ENCODE data around the gene WDR54. TPM values are rescaled to one million over a fixed set of nuclear protein-coding genes. Genes with fewer than 3 reads are reported as not detected.

WDR54 gene
- total and polyA plus RNA-seq, 11 donors, result 1.4 to 6.5 (median 3.0) TPM

GRCh38 chr2:74447230-74447999 lies 25.9 kb downstream of the WDR54 start:
- Histone ChIP-seq H3K27ac (no peak overlapping the region), H3K4me1 (peaks cover 0 to 9% (median 0%) of the 10 kb centered on the region in 12 donors), H3K4me3 (no peak overlapping the region), H3K27me3 (peaks cover 0 to 8% (median 0%) of the 10 kb centered on the region in 9 donors), H3K9me3 (no peaks in the 10 kb centered on the region), H3K36me3 (no peaks in the 10 kb centered on the region)
- intact Hi-C loops (cut with DNase I), result no loop called here
- no peak for ATAC-seq
- DNase-seq, result no peak
- WGBS, 4 donors, result 87 to 91% (median 89%) methylated on average over 5 of the region's 5 CpGs
- TF ChIP-seq, protein P1, sequence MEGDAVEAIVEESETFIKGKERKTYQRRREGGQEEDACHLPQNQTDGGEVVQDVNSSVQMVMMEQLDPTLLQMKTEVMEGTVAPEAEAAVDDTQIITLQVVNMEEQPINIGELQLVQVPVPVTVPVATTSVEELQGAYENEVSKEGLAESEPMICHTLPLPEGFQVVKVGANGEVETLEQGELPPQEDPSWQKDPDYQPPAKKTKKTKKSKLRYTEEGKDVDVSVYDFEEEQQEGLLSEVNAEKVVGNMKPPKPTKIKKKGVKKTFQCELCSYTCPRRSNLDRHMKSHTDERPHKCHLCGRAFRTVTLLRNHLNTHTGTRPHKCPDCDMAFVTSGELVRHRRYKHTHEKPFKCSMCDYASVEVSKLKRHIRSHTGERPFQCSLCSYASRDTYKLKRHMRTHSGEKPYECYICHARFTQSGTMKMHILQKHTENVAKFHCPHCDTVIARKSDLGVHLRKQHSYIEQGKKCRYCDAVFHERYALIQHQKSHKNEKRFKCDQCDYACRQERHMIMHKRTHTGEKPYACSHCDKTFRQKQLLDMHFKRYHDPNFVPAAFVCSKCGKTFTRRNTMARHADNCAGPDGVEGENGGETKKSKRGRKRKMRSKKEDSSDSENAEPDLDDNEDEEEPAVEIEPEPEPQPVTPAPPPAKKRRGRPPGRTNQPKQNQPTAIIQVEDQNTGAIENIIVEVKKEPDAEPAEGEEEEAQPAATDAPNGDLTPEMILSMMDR (IDR thresholded peaks at IDR 0.05), result no peak
- no peak for TF ChIP-seq POLR2A (IDR thresholded peaks at IDR 0.05)

DNA sequence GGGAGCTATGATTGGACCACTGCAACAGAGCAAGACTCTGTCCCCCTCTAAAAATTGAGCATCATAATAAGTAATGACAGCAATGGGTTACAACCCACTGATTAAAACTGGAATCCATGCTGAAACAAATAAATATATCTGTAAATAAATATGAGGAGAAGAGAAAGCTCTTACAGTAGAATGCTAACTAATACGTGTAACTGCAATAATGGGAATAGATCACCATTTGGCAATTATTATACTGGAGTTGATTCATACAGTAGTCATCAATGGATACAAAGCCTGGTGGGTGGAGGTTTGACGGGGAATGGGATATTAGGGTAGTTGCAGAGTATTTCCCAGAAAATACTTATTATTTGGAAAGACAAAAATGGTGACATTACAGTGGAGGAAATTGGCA lies 27.2 kb downstream of the WDR54 start:
- H3K36me3 ChIP-seq, result no peaks in the 10 kb centered on the region
- no peak for DNase-seq
- H3K27ac ChIP-seq, result no peak overlapping the region
- H3K27me3 ChIP-seq, result peaks cover 0 to 2% (median 0%) of the 10 kb centered on the region in 9 donors
- intact Hi-C loops (cut with DNase I), result no loop called here
- no peak overlapping the region for H3K4me3 ChIP-seq
- peaks cover 0 to 9% (median 0%) of the 10 kb centered on the region in 12 donors for H3K4me1 ChIP-seq
- no peaks in the 10 kb centered on the region for H3K9me3 ChIP-seq
- WGBS, 4 donors, result 81 to 88% (median 86%) methylated on average over 2 of the region's 2 CpGs
- no peak for TF ChIP-seq POLR2A (IDR thresholded peaks at IDR 0.05)
- TF ChIP-seq, protein P1 (IDR thresholded peaks at IDR 0.05), result no peak
- no peak for ATAC-seq

GRCh38 chr2:74450570-74451190 lies 29.1 kb downstream of the WDR54 start:
- H3K9me3 ChIP-seq, result no peaks in the 10 kb centered on the region
- intact Hi-C loops (cut with DNase I), result no loop called here
- no peak overlapping the region for H3K27ac ChIP-seq
- no peak overlapping the region for H3K4me3 ChIP-seq
- no peak for TF ChIP-seq POLR2A (IDR thresholded peaks at IDR 0.05)
- TF ChIP-seq, protein P1 (IDR thresholded peaks at IDR 0.05), result no peak
- H3K27me3 ChIP-seq, result no peaks in the 10 kb centered on the region
- DNase-seq (no peak), ATAC-seq (no peak)
- H3K36me3 ChIP-seq, result no peaks in the 10 kb centered on the region
- H3K4me1 ChIP-seq, result peaks cover 5 to 13% (median 9%) of the 10 kb centered on the region in 12 donors
- WGBS, 4 donors, result 79 to 84% (median 81%) methylated on average over 3 of the region's 3 CpGs

Data from heart left ventricle (tissue), 16 donors.